Stimulated activated naive B cell treated with anti-CD40 and anti-IgM and Interleukin-4, amounts not matched to agents 10 μg/mL and 1 μg/mL and 100 μg/mL, for 72 hours (primary cell): ENCODE data around the gene PAK5.
"Not testable (repeated sequence)": the region's sequence is repeated elsewhere in the genome, so short reads cannot be mapped to it uniquely, and the experiment has no call there.

Experiments used
- ATAC-seq, 2 donors: fragments of 150-1000 bp; cut with Tn5 transposase; replicated peaks; 2 replicates each; pipeline ENCODE4 v1.10.0; 2021; ENCODE audit warnings: moderate library complexity in 1 of 2
- DNase-seq: peaks from one replicate; pipeline ENCODE4 v3.0.0; 2021
- H3K27ac Mint-ChIP-seq: one replicate; pipeline ENCODE4 v1.8.0; 2022; ENCODE audit warnings: mild to moderate bottlenecking, mixed read lengths
- H3K27me3 Mint-ChIP-seq, 2 donors: one replicate each; pipeline ENCODE4 v1.8.0; 2022; ENCODE audit warnings: mixed read lengths in 2 of 2
- H3K36me3 Mint-ChIP-seq, 2 donors: one replicate each; pipeline ENCODE4 v1.8.0; 2022; ENCODE audit warnings: mixed read lengths in 2 of 2, mild to moderate bottlenecking in 1 of 2
- H3K4me1 Mint-ChIP-seq, 2 donors: one replicate each; pipeline ENCODE4 v1.8.0; 2022; ENCODE audit warnings: mixed read lengths in 2 of 2, mild to moderate bottlenecking in 1 of 2
- H3K4me3 Mint-ChIP-seq, 2 donors: one replicate each; pipeline ENCODE4 v1.8.0; 2022; ENCODE audit warnings: mild to moderate bottlenecking in 2 of 2, mixed read lengths in 2 of 2, moderate library complexity in 1 of 2
- H3K9me3 Mint-ChIP-seq, 2 donors: one replicate each; pipeline ENCODE4 v1.8.0; 2022; ENCODE audit warnings: mixed read lengths in 2 of 2, mild to moderate bottlenecking in 1 of 2

The PAK5 gene

DNA sequence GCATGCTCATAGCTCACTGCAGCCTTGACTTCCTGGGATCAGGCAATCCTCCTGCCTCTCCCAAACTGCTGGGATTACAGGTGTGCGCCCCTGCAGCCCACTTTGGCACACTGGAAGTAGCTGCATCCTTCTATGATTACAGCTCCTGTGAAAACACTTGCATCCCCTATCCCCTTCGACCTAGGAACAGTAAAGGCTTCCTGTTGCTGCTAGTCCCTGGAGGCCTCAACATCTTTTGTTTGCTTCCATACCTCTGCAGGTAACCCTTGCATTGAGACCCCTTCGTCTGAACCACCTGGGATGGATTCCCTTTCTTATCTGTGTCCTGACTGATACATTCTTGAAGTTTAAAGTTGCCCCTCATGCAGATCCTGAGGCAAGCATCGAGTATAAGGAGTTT is 152.4 kb downstream of the PAK5 start:
- Mint-ChIP-seq H3K9me3 (peaks cover 0 to 2% of the 10 kb centered on the region in 2 donors), H3K4me1 (no peaks in the 10 kb centered on the region), H3K27me3 (peaks cover 6 to 7% of the 10 kb centered on the region in 2 donors), H3K4me3 (no peak overlapping the region), H3K36me3 (no peaks in the 10 kb centered on the region), H3K27ac (no peak overlapping the region)
- DNase-seq (no peak), ATAC-seq (no peak)

DNA sequence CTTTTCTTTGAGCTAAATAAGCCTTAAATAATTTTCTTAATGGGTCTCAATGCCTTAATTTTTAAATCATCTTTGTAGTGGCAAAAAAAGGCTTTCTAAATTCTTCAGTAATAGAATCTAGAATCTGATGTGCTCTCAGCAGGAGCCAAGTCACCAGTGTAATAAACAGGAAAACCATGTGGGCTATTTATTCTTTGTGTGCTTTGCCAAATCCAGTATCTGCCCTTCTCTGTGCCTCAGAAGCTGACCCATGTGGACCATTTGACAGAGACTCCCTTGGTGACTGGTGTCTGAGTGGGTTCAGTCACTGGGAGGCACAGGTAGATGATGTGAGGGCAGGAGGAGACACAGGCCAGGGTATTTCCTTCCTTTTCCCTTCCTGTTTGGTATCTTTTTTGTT is 152.9 kb downstream of the PAK5 start:
- H3K4me1 Mint-ChIP-seq, result no peaks in the 10 kb centered on the region
- DNase-seq (no peak), ATAC-seq (no peak)
- peaks cover 6 to 7% of the 10 kb centered on the region in 2 donors for H3K27me3 Mint-ChIP-seq
- peaks cover 0 to under 1% of the 10 kb centered on the region in 2 donors for H3K9me3 Mint-ChIP-seq
- H3K27ac Mint-ChIP-seq, result no peak overlapping the region
- H3K36me3 Mint-ChIP-seq, result no peaks in the 10 kb centered on the region
- no peak overlapping the region for H3K4me3 Mint-ChIP-seq

DNA sequence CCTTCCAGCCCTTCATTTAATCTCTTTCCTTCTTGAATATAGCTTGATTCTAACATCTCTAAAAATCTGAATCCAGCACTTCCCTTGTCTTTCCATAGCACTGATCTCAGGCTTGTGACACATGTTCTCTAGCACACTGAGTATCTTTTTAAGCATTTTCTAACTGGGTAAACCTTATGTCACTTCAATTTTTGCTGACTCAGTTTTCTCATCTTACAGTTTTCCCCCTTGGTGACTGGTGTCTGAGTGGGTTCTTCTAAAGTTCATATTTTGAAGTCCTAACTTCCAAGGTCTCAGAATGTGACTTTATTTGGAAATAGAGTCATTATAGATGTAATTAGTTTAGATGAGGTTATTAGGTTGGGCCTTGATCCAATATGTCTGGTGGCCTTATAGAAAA is 153.9 kb downstream of the PAK5 start:
- H3K4me1 Mint-ChIP-seq, result no peaks in the 10 kb centered on the region
- H3K27ac Mint-ChIP-seq, result no peak overlapping the region
- DNase-seq (no peak), ATAC-seq (no peak)
- H3K27me3 Mint-ChIP-seq, result peaks cover 6 to 13% of the 10 kb centered on the region in 2 donors
- H3K9me3 Mint-ChIP-seq, result no peaks in the 10 kb centered on the region
- no peaks in the 10 kb centered on the region for H3K36me3 Mint-ChIP-seq
- H3K4me3 Mint-ChIP-seq, result no peak overlapping the region

DNA sequence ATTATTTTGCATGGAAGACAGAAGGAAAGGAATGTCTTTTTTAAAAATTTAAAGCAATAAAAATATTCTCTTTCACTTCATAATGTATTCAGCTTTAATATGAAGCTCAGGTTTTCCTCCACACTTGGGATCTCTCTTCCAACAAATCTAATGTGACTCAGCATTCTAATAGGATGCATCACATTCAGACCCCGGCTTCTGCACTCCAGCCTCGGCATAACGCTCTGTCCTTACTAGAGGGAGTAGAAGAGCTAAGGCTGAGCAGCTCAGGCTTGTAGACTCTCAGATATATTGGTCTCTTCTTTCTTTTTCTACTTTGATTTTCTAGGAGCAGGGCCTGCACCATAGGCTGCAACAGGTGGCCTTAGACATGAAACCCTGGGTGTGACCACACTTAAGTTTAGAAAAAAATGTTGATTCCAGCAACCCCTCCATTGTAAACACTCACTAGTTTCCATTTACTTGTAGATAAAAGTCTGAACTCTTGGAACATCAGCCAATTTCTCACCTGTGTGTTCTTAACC is 161.7 kb downstream of the PAK5 start:
- DNase-seq (no peak), ATAC-seq (no peak)
- H3K27me3 Mint-ChIP-seq, result peaks cover 4 to 19% of the 10 kb centered on the region in 2 donors
- no peaks in the 10 kb centered on the region for H3K4me1 Mint-ChIP-seq
- H3K9me3 Mint-ChIP-seq, result peaks cover 0 to 3% of the 10 kb centered on the region in 2 donors
- H3K4me3 Mint-ChIP-seq, result no peak overlapping the region
- H3K36me3 Mint-ChIP-seq, result no peaks in the 10 kb centered on the region
- no peak overlapping the region for H3K27ac Mint-ChIP-seq

DNA sequence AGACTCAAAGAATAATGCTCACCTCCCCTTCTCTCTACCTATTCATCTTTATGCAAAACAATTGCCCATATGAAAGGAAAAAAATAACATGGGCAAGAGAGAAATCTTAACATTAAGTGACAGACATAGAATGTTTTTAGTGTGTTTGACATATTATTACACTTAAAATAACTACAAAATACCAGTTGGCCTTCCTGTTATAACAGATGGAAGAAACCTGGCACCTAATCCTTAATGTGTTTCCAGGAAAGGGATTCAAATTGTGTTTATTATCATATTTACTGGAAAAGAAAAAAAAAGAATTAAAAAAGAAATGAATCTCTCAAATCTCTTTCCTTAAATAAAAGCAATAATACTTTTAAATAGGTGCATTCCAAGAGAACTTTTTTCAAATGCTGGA is 165.9 kb downstream of the PAK5 start:
- no peaks in the 10 kb centered on the region for H3K36me3 Mint-ChIP-seq
- DNase-seq (no peak), ATAC-seq (no peak)
- H3K4me3 Mint-ChIP-seq, result no peak overlapping the region
- H3K9me3 Mint-ChIP-seq, result peaks cover 0 to 5% of the 10 kb centered on the region in 2 donors
- H3K27me3 Mint-ChIP-seq, result peaks cover 4 to 12% of the 10 kb centered on the region in 2 donors
- no peaks in the 10 kb centered on the region for H3K4me1 Mint-ChIP-seq
- no peak overlapping the region for H3K27ac Mint-ChIP-seq

DNA sequence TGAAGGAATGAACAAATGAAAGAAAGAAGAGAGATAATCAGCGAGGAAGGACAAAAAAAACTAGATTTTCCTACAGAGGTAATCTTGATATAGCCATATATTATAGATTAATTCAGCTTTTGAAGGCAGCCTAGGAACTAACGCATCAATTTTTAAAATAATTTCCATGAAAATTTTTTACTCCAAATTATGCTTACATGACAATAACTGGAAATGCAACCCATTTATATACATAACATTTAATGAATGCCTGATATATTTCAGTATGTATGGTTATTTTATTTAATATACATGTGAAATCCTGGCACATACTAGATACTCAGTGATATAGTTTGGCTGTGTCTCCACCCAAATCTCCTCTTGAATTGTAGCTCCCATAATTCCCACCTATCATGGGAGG is 166.8 kb downstream of the PAK5 start:
- Mint-ChIP-seq H3K27ac (no peak overlapping the region), H3K9me3 (peaks cover 0 to 5% of the 10 kb centered on the region in 2 donors), H3K4me3 (no peak overlapping the region)

DNA sequence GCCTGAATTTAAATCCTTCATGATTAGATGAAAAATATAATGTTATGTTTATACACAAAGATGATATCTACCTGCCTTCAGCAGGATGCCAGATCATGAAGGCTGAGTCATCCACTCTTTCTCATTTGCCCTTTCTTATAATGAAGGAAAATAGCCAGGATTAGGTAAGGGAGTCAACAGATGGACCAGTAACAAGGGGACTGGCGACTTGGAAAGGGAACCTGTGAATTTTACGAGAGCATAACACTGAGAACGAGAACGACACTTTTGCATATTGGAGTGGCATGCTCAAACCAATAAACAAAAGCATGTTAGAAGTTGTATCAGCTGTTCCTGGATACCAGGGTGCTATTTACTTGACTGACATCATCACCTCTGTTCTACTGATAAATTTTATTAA is 170.5 kb downstream of the PAK5 start:
- no peak overlapping the region for H3K27ac Mint-ChIP-seq
- peaks cover 0 to 1% of the 10 kb centered on the region in 2 donors for H3K9me3 Mint-ChIP-seq
- DNase-seq (no peak), ATAC-seq (no peak)
- no peak overlapping the region for H3K4me3 Mint-ChIP-seq
- H3K27me3 Mint-ChIP-seq, result peaks cover 0 to 4% of the 10 kb centered on the region in 2 donors
- H3K36me3 Mint-ChIP-seq, result no peaks in the 10 kb centered on the region
- H3K4me1 Mint-ChIP-seq, result no peaks in the 10 kb centered on the region

More for the DNA sequence above, 166.8 kb downstream of the PAK5 start:
- no peak for ATAC-seq
- Mint-ChIP-seq H3K27me3 (peaks cover 4 to 12% of the 10 kb centered on the region in 2 donors), H3K36me3 (no peaks in the 10 kb centered on the region), H3K4me1 (no peaks in the 10 kb centered on the region)
- no peak for DNase-seq

DNA sequence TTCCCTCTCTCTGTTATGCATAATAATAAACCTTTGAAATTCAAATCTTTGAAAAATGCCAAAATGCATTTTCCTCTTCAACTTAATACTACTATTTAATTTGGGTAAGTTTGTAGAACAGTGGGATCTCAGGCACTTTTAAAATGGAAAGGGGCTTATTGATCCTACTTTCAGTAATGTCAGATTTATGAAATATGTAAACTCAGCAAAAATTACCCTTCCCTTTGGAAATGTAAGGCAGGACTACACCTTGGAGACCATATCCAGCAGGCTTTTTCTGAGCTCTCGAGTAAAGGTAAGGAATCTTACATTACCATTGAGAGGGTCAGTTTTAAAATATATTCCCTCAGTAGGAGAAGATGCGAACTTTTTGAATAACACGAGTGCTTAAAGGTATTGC is 175.5 kb downstream of the PAK5 start:
- DNase-seq, result no peak
- H3K9me3 Mint-ChIP-seq, result peaks cover 3 to 4% of the 10 kb centered on the region in 2 donors
- H3K27me3 Mint-ChIP-seq, result no peaks in the 10 kb centered on the region
- no peaks in the 10 kb centered on the region for H3K4me1 Mint-ChIP-seq
- H3K36me3 Mint-ChIP-seq, result no peaks in the 10 kb centered on the region
- H3K27ac Mint-ChIP-seq, result no peak overlapping the region
- ATAC-seq, result no peak
- H3K4me3 Mint-ChIP-seq, result no peak overlapping the region

DNA sequence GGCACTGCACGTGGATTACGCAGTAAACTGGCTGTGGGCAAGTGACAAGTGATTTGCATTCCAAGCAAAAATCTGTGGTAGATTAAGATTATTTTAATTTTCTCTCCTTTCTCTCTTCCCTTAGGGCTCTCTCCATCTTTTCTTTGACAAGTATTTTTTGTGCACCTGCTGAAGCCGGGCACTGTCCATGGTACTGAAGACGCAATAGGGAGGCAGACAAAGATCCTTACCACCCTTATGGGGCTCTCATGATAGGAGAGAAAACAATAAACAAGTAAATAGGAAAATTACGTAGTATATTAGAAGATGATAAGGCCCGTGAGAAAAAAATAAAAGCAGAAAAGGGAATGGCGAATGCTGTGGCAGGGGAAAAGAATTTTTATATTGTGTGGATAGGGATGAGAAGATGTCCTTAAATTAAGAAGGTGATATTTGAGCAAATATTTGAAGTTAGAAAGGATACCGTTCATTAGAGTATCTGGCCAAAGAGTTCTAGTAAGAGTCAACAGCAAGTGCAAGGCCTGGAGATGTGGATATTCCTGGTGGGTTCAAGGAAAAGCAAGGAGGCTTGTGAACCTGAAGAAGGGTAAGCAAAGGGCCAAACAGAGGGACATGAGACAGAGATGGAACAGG is 178.5 kb downstream of the PAK5 start:
- ATAC-seq, result no peak
- peaks cover 0 to 4% of the 10 kb centered on the region in 2 donors for H3K27me3 Mint-ChIP-seq
- DNase-seq, result no peak
- H3K36me3 Mint-ChIP-seq, result no peaks in the 10 kb centered on the region
- no peak overlapping the region for H3K27ac Mint-ChIP-seq
- H3K4me3 Mint-ChIP-seq, result no peak overlapping the region
- no peaks in the 10 kb centered on the region for H3K4me1 Mint-ChIP-seq
- peaks cover 3 to 4% of the 10 kb centered on the region in 2 donors for H3K9me3 Mint-ChIP-seq

DNA sequence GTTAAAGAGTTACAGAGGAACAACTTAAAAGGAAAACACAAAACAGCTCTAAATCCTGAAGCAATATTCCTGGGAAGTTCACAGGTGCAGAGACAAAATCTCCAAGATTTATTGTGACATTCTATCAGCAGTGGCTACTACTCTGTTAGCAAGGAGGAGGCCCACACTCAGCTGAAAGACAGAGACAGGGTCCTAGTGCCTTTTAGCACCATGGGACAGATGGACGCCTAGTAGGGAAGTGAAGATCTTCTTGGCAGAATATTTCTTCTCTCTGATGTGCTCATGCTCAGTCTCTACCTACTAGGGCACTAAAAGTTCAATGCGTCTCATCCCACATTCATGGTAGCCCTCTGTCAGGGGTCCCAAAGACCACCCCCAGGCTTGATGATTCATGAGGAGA is 191.1 kb downstream of the PAK5 start:
- H3K27ac Mint-ChIP-seq, result no peak overlapping the region
- H3K27me3 Mint-ChIP-seq, result no peaks in the 10 kb centered on the region

DNA sequence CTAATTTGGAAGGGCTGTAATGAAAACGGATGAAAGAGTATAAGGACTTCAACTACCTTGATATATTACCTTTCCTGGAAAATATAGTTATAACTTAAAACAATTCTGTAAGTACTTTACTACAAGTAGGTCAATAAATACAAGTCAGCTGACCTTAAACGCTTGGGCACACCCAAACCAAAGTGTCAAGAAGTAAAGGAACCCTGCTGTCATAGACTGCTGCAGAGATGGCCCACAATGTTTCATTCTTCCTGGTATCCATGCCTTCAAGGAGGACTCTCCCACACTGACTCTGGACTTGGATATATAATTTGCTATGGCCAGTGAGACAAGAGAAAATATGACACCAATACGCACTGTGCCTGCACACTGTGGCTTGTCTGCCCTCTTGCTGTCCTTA is 192.5 kb downstream of the PAK5 start:
- no peaks in the 10 kb centered on the region for H3K4me1 Mint-ChIP-seq
- DNase-seq, result no peak
- no peaks in the 10 kb centered on the region for H3K27me3 Mint-ChIP-seq
- H3K9me3 Mint-ChIP-seq, result peaks cover 0 to 1% of the 10 kb centered on the region in 2 donors
- no peak overlapping the region for H3K4me3 Mint-ChIP-seq
- H3K27ac Mint-ChIP-seq, result no peak overlapping the region
- H3K36me3 Mint-ChIP-seq, result no peaks in the 10 kb centered on the region
- ATAC-seq, result no peak

More for the DNA sequence above, 191.1 kb downstream of the PAK5 start:
- no peaks in the 10 kb centered on the region for H3K36me3 Mint-ChIP-seq
- no peak for DNase-seq
- no peak overlapping the region for H3K4me3 Mint-ChIP-seq
- H3K9me3 Mint-ChIP-seq, result no peaks in the 10 kb centered on the region
- H3K4me1 Mint-ChIP-seq, result no peaks in the 10 kb centered on the region
- ATAC-seq, result no peak

DNA sequence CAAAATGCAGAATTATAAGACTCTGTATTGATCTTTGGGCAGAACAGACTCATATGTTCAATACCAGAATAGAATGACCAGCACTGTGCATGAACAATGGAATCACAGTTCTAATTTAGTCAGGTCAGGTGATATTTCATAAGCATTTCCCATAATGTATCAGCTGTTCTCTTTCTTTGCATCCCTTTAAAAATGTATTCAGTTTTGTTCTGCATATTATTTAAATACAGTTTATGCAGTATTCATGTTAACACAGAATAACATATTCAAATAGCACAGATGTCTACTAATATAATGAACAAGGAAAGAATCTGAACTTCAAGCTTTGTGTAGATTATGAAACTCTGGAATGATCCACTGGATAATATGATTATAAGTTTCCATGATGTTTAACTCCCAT is 196.0 kb downstream of the PAK5 start:
- ATAC-seq (no peak), DNase-seq (no peak)
- Mint-ChIP-seq H3K27ac (no peak overlapping the region), H3K36me3 (peaks cover 0 to 3% of the 10 kb centered on the region in 2 donors), H3K4me3 (no peak overlapping the region), H3K4me1 (no peaks in the 10 kb centered on the region), H3K27me3 (no peaks in the 10 kb centered on the region), H3K9me3 (peaks cover 2 to 3% of the 10 kb centered on the region in 2 donors)

DNA sequence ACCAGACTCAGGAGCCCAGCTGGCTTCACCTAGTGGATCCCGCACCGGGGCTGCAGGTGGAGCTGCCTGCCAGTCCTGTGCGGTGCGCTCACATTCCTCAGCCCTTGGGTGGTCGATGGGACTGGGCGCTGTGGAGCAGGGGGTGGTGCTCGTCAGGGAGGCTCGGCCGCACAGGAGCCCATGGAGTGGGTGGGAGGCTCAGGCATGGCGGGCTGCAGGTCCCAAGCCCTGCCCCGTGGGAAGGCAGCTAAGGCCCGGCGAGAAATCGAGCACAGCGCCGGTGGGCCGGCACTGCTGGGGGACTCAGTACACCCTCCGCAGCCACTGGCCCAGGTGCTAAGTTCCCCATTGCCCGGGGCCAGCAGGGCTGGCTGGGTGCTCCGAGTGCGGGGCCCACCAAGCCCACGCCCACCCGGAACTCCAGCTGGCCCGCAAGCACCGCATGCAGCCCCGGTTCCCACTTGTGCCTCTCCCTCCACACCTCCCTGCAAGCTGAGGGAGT is 197.3 kb downstream of the PAK5 start:
- H3K9me3 Mint-ChIP-seq, H3K4me1 Mint-ChIP-seq, ATAC-seq, H3K27ac Mint-ChIP-seq, DNase-seq, H3K4me3 Mint-ChIP-seq, H3K27me3 Mint-ChIP-seq, H3K36me3 Mint-ChIP-seq: not testable (repeated sequence)

DNA sequence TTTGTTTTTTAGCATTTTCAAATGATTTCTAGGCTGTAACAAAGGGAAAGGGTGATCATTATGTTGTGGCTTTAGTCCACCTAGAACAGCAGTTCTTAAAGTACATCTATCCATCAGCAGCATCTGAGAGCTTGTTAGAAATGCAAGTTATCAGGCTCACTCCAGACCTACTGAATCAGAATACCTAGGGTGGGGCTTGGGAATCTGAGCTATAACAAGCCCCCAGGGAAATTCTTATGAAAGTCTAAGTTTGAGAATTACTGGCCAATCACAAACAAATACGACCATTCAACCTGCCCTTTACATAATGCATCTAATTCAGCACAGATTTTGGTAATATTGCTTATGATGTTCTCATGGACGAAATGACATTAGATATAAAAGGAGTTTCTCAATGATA is 201.0 kb downstream of the PAK5 start:
- Mint-ChIP-seq H3K9me3 (peaks cover 2 to 3% of the 10 kb centered on the region in 2 donors), H3K36me3 (peaks cover 0 to 3% of the 10 kb centered on the region in 2 donors), H3K4me1 (no peaks in the 10 kb centered on the region), H3K27ac (no peak overlapping the region), H3K27me3 (peaks cover 4 to 7% of the 10 kb centered on the region in 2 donors), H3K4me3 (no peak overlapping the region)
- no peak for DNase-seq
- no peak for ATAC-seq

DNA sequence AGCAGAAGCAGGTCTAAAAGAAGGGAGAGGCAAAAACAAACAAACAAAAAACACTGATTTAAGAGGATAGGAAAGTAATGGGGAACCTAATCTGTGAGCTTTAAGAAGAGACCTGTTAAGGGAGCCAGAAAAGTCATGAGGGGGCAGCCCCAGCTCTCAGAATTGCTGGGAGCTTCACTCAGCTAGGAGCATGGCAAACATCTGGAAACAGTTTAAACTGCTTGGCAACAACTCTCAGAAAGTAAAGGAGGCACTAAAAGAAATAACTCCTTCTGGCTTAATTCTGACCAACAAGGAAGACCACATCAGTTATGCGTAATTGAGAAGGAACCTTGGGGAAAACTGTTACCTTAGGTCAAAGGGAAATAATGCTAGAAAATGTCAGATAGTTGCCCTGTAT is 203.1 kb downstream of the PAK5 start:
- DNase-seq (no peak), ATAC-seq (no peak)
- Mint-ChIP-seq H3K36me3 (peaks cover 0 to 3% of the 10 kb centered on the region in 2 donors), H3K27me3 (peaks cover 4 to 7% of the 10 kb centered on the region in 2 donors), H3K4me1 (no peaks in the 10 kb centered on the region), H3K27ac (no peak overlapping the region), H3K4me3 (no peak overlapping the region), H3K9me3 (peaks cover 0 to 3% of the 10 kb centered on the region in 2 donors)
